Ascending aorta (tissue), 2 donors: ENCODE measurements around the gene SPACDR. TPM values are rescaled to one million over a fixed set of nuclear protein-coding genes. Genes with fewer than 3 reads are reported as not detected.

Experiments
- DNase-seq, 2 donors: peaks; one replicate each; pipeline ENCODE4 v3.0.0-alpha.2; 2019; ENCODE audit warnings: low spot score in 2 of 2
- H3K27ac ChIP-seq, 2 donors: fragments of 200-600 bp; sonication (generic); one replicate each; pipeline ENCODE4 v1.5.1; 2016 to 2017; ENCODE audit warnings: mild to moderate bottlenecking in 1 of 2
- H3K27me3 ChIP-seq: fragments of 200-600 bp; sonication (generic); one replicate; pipeline ENCODE4 v1.5.1; 2017
- H3K36me3 ChIP-seq, 2 donors: fragments of 200-600 bp; sonication (generic); one replicate each; pipeline ENCODE4 v1.5.1; 2016
- H3K4me1 ChIP-seq, 2 donors: fragments of 200-600 bp; sonication (generic); one replicate each; pipeline ENCODE4 v1.5.1; 2016 to 2017; ENCODE audit warnings: mild to moderate bottlenecking in 1 of 2
- H3K4me3 ChIP-seq, 2 donors: fragments of 200-600 bp; sonication (generic); one replicate each; pipeline ENCODE4 v1.5.1; 2016 to 2017; ENCODE audit warnings: mild to moderate bottlenecking in 1 of 2
- H3K9me3 ChIP-seq, 2 donors: fragments of 200-600 bp; sonication (generic); one replicate each; pipeline ENCODE4 v1.5.1; 2016
- CTCF ChIP-seq, 3 experiments: fragments of 200-600 bp in 2 of 3; fragments of 450-650 bp in 1 of 3; sonication (generic) in 2 of 3; IDR thresholded peaks; one replicate each; pipeline ENCODE4 v1.5.1; 2016 to 2019; ENCODE audit warnings: antibody characterized with exemption in 3 of 3, mild to moderate bottlenecking in 1 of 3, moderate library complexity in 1 of 3
- intact Hi-C: fragments of 100-400 bp; cut with DNase I; formaldehyde crosslinking; loops from one replicate; pipeline ENCODE4 v1.15.1; 2023
- total RNA-seq: library from RNA; depleted of rRNA; stranded (reverse); fragments of >200 nt; gene quantifications from one replicate; pipeline ENCODE4 v1.1.0, GENCODE V29; 2016

Gene SPACDR
- total RNA-seq, 1 donor from 2014 or later: not detected

- DNase-seq: no peak
- Histone ChIP-seq H3K27me3 (no peaks in the 10 kb centered on the region), H3K9me3 (no peaks in the 10 kb centered on the region), H3K36me3 (no peaks in the 10 kb centered on the region), H3K4me3 (no peak overlapping the region), H3K27ac (no peak overlapping the region), H3K4me1 (no peaks in the 10 kb centered on the region)
- intact Hi-C loops: no loop called here
- TF ChIP-seq CTCF (IDR thresholded peaks at IDR 0.05): no peak
These were observed 27.1 kb upstream of the SPACDR start for GRCh38 chr7:100491192-100491578.

GRCh38 chr7:100490483-100491191 is 26.6 kb upstream of the SPACDR start:
- intact Hi-C loops: no loop called here
- H3K27ac ChIP-seq: no peak overlapping the region
- no peak for TF ChIP-seq CTCF (IDR thresholded peaks at IDR 0.05)
- no peaks in the 10 kb centered on the region for H3K4me1 ChIP-seq
- no peak for DNase-seq
- no peaks in the 10 kb centered on the region for H3K9me3 ChIP-seq
- H3K4me3 ChIP-seq: no peak overlapping the region
- no peaks in the 10 kb centered on the region for H3K36me3 ChIP-seq
- no peaks in the 10 kb centered on the region for H3K27me3 ChIP-seq

GRCh38 chr7:100489824-100490223 is 25.8 kb upstream of the SPACDR start:
- no peak for TF ChIP-seq CTCF (IDR thresholded peaks at IDR 0.05)
- no peaks in the 10 kb centered on the region for H3K4me1 ChIP-seq
- H3K27me3 ChIP-seq: no peaks in the 10 kb centered on the region
- DNase-seq: no peak
- no peak overlapping the region for H3K4me3 ChIP-seq
- intact Hi-C loops: no loop called here
- H3K27ac ChIP-seq: no peak overlapping the region
- no peaks in the 10 kb centered on the region for H3K36me3 ChIP-seq
- no peaks in the 10 kb centered on the region for H3K9me3 ChIP-seq

GRCh38 chr7:100489121-100489520 is 25.1 kb upstream of the SPACDR start:
- Histone ChIP-seq H3K27ac (no peak overlapping the region), H3K4me3 (no peak overlapping the region), H3K27me3 (no peaks in the 10 kb centered on the region), H3K4me1 (peaks cover 0 to under 1% of the 10 kb centered on the region in 2 donors), H3K36me3 (no peaks in the 10 kb centered on the region), H3K9me3 (no peaks in the 10 kb centered on the region)
- no peak for TF ChIP-seq CTCF (IDR thresholded peaks at IDR 0.05)
- no peak for DNase-seq
- intact Hi-C loops: no loop called here

- Histone ChIP-seq H3K4me3 (no peak overlapping the region), H3K27me3 (no peaks in the 10 kb centered on the region), H3K36me3 (no peaks in the 10 kb centered on the region), H3K4me1 (peaks cover 0 to 5% of the 10 kb centered on the region in 2 donors), H3K9me3 (no peaks in the 10 kb centered on the region), H3K27ac (no peak overlapping the region)
- no peak for DNase-seq
- intact Hi-C loops: no loop called here
- no peak for TF ChIP-seq CTCF (IDR thresholded peaks at IDR 0.05)
These were observed 24.5 kb upstream of the SPACDR start for GRCh38 chr7:100488333-100489095.
